ENCODE data around the gene NFX1.

DNA sequence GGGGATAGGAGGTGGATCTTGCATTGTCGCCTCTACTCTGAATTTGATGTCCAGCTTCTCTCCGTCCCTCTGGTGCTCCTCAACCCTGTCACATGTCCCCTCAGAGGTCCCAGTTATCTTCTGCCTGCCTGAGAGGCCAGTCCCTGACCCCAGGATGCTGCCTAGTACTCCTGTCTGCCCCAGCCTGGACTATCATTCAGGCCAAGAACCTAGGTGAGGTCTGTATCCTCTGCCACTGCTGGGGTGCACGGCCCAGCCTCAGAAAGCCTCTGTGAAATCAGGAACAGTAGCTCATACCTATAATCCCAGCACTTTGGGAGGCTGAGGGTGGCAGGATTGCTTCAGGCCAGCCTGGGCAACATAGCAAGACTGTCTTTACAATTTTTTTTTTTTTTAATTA lies 41.7 kb upstream of the NFX1 start:
- TF ChIP-seq, protein P1, sequence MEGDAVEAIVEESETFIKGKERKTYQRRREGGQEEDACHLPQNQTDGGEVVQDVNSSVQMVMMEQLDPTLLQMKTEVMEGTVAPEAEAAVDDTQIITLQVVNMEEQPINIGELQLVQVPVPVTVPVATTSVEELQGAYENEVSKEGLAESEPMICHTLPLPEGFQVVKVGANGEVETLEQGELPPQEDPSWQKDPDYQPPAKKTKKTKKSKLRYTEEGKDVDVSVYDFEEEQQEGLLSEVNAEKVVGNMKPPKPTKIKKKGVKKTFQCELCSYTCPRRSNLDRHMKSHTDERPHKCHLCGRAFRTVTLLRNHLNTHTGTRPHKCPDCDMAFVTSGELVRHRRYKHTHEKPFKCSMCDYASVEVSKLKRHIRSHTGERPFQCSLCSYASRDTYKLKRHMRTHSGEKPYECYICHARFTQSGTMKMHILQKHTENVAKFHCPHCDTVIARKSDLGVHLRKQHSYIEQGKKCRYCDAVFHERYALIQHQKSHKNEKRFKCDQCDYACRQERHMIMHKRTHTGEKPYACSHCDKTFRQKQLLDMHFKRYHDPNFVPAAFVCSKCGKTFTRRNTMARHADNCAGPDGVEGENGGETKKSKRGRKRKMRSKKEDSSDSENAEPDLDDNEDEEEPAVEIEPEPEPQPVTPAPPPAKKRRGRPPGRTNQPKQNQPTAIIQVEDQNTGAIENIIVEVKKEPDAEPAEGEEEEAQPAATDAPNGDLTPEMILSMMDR (IDR thresholded peaks at IDR 0.05) = no peak
- no peak for TF ChIP-seq EP300 (IDR thresholded peaks at IDR 0.05)
